Measurements from ENCODE around the gene SLCO4A1.

- TF ChIP-seq CTCF (conservative IDR thresholded peaks at IDR 0.05; ENCODE audit: low read depth, low read length) (no peak), EZH2 (IDR thresholded peaks at IDR 0.05; ENCODE audit: borderline replicate concordance, low read depth, low read length, poor library complexity, severe bottlenecking) (no peak)
These were observed 35.4 kb downstream of the SLCO4A1 start for GRCh38 chr20:62677678-62678077.
